SJSA1 (cell line): ENCODE data around the gene PIK3R1. TPM values are rescaled to one million over a fixed set of nuclear protein-coding genes. Genes with fewer than 3 reads are reported as not detected.

Source experiments
- DNase-seq, 2 experiments: peaks; one replicate each; pipeline ENCODE4 v3.0.0-alpha.2; 2015 to 2020; ENCODE audit warnings: low spot score in 2 of 2, low read depth in 1 of 2
- H3K27ac ChIP-seq: fragments of 250-450 bp; sonication (Bioruptor Pico); 2 replicates; pipeline ENCODE4 v1.5.1; 2020; ENCODE audit warnings: mild to moderate bottlenecking, moderate library complexity
- H3K27me3 ChIP-seq: fragments of 250-450 bp; sonication (Bioruptor Pico); replicated peaks from 2 replicates; pipeline ENCODE4 v1.5.1; 2020; ENCODE audit warnings: mild to moderate bottlenecking, moderate library complexity
- H3K36me3 ChIP-seq: fragments of 250-450 bp; sonication (Bioruptor Pico); 2 replicates; pipeline ENCODE4 v1.5.1; 2020; ENCODE audit warnings: mild to moderate bottlenecking
- H3K4me1 ChIP-seq: fragments of 250-450 bp; sonication (Bioruptor Pico); replicated peaks from 2 replicates; pipeline ENCODE4 v1.6.1; 2021; ENCODE audit warnings: mild to moderate bottlenecking
- H3K4me3 ChIP-seq: fragments of 250-450 bp; sonication (Bioruptor Pico); 2 replicates; pipeline ENCODE4 v1.5.1; 2020; ENCODE audit warnings: mild to moderate bottlenecking
- H3K9me3 ChIP-seq: fragments of 250-450 bp; sonication (Bioruptor Pico); replicated peaks from 2 replicates; pipeline ENCODE4 v1.5.1; 2020; ENCODE audit warnings: mild to moderate bottlenecking
- total RNA-seq: library from RNA; depleted of rRNA; stranded (reverse); fragments of >200 nt; shearing (Covaris generic); gene quantifications from 2 replicates; pipeline ENCODE4 v1.2.3, GENCODE V29; 2014

Gene PIK3R1
- total RNA-seq, 1 experiment from 2014 or later, result 12.1 TPM

- peaks cover 2% of the 10 kb centered on the region; the same call in 1 of the 2 replicates for H3K36me3 ChIP-seq
- H3K27me3 ChIP-seq, result no peaks in the 10 kb centered on the region
- H3K27ac ChIP-seq, result no peak overlapping the region
- H3K4me1 ChIP-seq, result peaks cover 18% of the 10 kb centered on the region
- no peak for DNase-seq
- H3K9me3 ChIP-seq, result no peaks in the 10 kb centered on the region
- no peak overlapping the region for H3K4me3 ChIP-seq
Measured at GRCh38 chr5:68254810-68255209, 39.3 kb downstream of the PIK3R1 start.

GRCh38 chr5:68255305-68256120, 40.0 kb downstream of the PIK3R1 start:
- Histone ChIP-seq H3K4me3 (no peak overlapping the region), H3K27ac (no peak overlapping the region), H3K36me3 (peaks cover 2% of the 10 kb centered on the region; the same call in 1 of the 2 replicates), H3K27me3 (no peaks in the 10 kb centered on the region), H3K9me3 (no peaks in the 10 kb centered on the region), H3K4me1 (peaks cover 13% of the 10 kb centered on the region)
- DNase-seq, result no peak

DNA sequence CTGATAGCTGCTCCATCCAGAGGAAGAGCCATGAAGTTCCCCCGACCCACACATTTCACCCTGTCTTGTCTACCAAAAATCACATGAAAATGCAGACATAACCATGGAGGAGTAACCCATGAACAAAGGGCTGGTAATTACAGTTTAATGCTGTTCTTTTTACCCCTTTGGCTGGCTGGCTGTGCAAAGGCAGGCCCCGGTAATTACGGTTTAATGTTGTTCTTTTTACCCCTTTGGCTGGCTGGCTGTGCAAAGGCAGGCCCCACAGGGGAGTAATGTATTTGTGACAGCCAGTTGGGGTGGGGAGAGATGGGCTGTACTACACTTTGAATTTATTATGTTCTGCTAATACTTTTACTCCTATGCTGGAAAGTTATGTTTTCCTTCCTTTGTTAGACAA, 41.7 kb downstream of the PIK3R1 start:
- Histone ChIP-seq H3K27ac (no peak overlapping the region), H3K27me3 (no peaks in the 10 kb centered on the region), H3K4me1 (no peaks in the 10 kb centered on the region), H3K9me3 (no peaks in the 10 kb centered on the region), H3K4me3 (no peak overlapping the region), H3K36me3 (peaks cover 2% of the 10 kb centered on the region; the same call in 1 of the 2 replicates)
- DNase-seq, result no peak

DNA sequence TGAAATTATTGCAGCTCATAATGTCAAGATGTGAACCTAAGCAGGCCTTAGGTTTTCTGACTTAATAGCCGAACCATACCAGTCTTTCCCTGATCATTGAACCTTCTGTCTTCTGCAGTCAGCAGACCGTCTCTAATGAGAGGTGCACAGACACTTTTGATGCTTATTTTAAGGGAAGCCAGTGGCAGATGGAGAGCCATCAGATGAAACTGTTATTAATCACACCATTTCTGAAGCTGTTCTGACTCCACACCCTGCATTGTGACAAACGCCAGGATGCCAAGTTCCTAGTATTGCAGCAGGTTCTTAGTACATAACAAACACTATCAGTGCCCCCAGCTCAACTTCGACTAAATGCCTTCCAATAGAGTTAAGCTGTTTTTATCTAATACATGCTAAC, 43.0 kb downstream of the PIK3R1 start:
- H3K27me3 ChIP-seq, result no peaks in the 10 kb centered on the region

DNA sequence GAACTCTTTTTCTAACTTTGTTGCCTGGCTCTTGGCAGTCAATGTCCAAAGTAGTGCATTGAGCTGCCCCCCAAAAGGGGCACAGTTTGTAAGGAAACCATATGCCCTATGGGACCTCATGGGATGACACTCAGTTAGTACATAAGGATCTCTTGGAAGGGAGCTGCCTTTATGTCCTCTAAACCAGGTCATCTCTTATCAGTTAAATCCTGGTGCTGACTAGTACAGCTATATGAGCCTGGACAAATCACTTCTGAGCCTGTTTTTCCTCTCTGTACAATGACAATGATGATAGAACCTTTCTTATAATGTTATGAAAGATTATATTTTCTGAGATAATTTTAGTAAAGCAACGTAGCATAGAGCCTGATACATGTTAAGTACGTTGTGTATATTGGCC, 44.1 kb downstream of the PIK3R1 start:
- Histone ChIP-seq H3K27me3 (no peaks in the 10 kb centered on the region), H3K4me3 (no peak overlapping the region), H3K4me1 (no peaks in the 10 kb centered on the region), H3K36me3 (no peaks in the 10 kb centered on the region; the same call in 1 of the 2 replicates), H3K9me3 (no peaks in the 10 kb centered on the region), H3K27ac (no peak overlapping the region)
- DNase-seq, result no peak

More for the DNA sequence above, 43.0 kb downstream of the PIK3R1 start:
- Histone ChIP-seq H3K4me3 (no peak overlapping the region), H3K36me3 (peaks cover 2% of the 10 kb centered on the region; the same call in 1 of the 2 replicates), H3K4me1 (no peaks in the 10 kb centered on the region), H3K27ac (no peak overlapping the region), H3K9me3 (no peaks in the 10 kb centered on the region)
- no peak for DNase-seq

DNA sequence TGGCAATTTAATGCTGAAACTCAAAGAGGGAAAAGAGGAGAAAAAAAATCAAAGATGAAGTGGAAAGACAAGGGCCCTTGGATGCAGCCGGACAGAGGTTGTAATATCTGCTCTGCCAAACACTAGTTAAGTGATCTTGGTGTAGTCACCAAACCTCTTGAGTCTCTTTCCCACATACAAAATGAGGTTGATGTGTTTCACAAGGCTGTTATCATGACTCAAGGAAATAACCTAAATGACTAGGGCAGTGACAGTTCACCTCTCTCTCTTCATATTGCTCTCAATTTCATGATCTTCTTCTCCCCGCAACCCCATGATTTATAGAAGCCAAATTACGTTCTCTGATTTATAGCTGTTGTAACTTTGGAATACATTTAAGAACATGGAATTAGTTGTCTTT, 44.9 kb downstream of the PIK3R1 start:
- Histone ChIP-seq H3K9me3 (no peaks in the 10 kb centered on the region), H3K4me3 (no peak overlapping the region), H3K36me3 (no peaks in the 10 kb centered on the region; the same call in 1 of the 2 replicates), H3K27me3 (no peaks in the 10 kb centered on the region), H3K4me1 (no peaks in the 10 kb centered on the region), H3K27ac (no peak overlapping the region)
- no peak for DNase-seq

DNA sequence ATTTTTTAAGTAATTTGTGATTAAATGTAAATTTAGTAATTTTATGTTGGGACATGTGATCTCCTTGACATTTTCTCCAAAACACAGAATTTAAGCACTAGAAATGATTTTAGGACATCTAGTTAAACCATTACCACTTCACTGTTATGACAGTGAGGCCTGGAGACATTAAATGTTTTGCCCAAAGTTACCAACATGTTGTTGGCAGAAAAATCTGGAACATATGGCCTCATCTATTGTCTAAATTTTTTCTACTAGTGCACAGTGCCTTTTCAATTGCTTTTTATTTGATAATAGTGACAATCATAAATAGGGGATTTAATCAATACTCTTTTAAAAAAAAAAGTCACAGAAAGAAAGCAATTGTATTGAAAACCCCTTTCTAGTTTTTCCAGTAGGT, 45.6 kb downstream of the PIK3R1 start:
- no peaks in the 10 kb centered on the region for H3K4me1 ChIP-seq
- DNase-seq, result no peak
- no peak overlapping the region for H3K4me3 ChIP-seq
- H3K27me3 ChIP-seq, result no peaks in the 10 kb centered on the region
- no peak overlapping the region for H3K27ac ChIP-seq
- H3K9me3 ChIP-seq, result no peaks in the 10 kb centered on the region
- H3K36me3 ChIP-seq, result no peaks in the 10 kb centered on the region; the same call in 1 of the 2 replicates

GRCh38 chr5:68261569-68262065, 46.1 kb downstream of the PIK3R1 start:
- H3K9me3 ChIP-seq, result no peaks in the 10 kb centered on the region
- no peak overlapping the region for H3K27ac ChIP-seq
- no peak for DNase-seq
- no peaks in the 10 kb centered on the region for H3K4me1 ChIP-seq
- H3K27me3 ChIP-seq, result no peaks in the 10 kb centered on the region
- H3K36me3 ChIP-seq, result no peaks in the 10 kb centered on the region; the same call in 1 of the 2 replicates
- H3K4me3 ChIP-seq, result no peak overlapping the region

DNA sequence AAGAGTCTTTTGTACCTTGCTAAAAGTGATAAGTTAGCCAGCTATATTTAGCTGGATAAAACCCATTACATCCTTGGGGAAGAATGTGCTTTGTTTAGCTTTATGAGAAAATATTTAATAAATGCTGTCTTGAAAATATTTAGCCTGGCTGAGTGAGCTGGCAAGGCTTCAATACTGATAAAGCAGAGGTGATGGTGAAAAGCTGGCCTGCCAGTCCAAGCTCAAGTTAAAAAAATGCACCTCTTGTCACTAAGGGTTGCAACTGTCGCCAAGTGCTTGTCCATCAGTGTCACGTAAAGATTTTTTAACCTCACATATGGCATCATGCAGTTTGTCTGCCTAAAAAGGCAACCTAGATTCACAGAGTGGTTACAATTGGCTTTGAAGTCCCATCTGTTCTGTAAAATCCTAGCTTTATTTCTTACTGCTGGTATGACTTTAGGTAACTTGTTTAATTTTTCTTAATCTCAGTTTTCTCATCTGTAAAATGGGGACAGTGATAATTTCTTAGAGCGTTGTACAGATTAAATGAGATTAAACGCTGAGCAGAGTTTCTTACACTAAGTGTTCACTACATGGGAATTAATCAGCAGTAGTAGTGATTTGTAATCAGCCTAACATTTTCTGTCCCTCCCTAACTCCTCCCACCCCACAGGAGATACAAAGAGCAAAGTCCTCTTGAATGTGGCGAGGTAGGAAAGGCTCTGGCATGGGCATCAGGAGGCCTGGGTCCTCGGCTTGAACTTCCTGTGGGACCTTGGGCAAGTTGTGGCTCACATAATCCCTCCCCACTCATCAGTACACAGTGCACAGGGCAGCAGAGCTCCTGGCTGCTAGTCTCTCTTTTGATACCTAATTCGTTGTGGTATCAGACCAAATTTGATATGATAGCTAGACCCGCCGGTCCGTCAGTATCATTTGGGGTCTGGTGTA, 48.7 kb downstream of the PIK3R1 start:
- no peak overlapping the region for H3K4me3 ChIP-seq
- H3K36me3 ChIP-seq, result no peaks in the 10 kb centered on the region; the same call in 1 of the 2 replicates
- no peak overlapping the region for H3K27ac ChIP-seq
- H3K9me3 ChIP-seq, result no peaks in the 10 kb centered on the region
- no peaks in the 10 kb centered on the region for H3K4me1 ChIP-seq
- no peaks in the 10 kb centered on the region for H3K27me3 ChIP-seq
- no peak for DNase-seq

- no peaks in the 10 kb centered on the region for H3K36me3 ChIP-seq
- H3K27me3 ChIP-seq, result no peaks in the 10 kb centered on the region
- no peaks in the 10 kb centered on the region for H3K9me3 ChIP-seq
- H3K27ac ChIP-seq, result no peak overlapping the region
- no peak overlapping the region for H3K4me3 ChIP-seq
- DNase-seq, result no peak
- H3K4me1 ChIP-seq, result no peaks in the 10 kb centered on the region
Measured at GRCh38 chr5:68265347-68265746, 49.8 kb downstream of the PIK3R1 start.

DNA sequence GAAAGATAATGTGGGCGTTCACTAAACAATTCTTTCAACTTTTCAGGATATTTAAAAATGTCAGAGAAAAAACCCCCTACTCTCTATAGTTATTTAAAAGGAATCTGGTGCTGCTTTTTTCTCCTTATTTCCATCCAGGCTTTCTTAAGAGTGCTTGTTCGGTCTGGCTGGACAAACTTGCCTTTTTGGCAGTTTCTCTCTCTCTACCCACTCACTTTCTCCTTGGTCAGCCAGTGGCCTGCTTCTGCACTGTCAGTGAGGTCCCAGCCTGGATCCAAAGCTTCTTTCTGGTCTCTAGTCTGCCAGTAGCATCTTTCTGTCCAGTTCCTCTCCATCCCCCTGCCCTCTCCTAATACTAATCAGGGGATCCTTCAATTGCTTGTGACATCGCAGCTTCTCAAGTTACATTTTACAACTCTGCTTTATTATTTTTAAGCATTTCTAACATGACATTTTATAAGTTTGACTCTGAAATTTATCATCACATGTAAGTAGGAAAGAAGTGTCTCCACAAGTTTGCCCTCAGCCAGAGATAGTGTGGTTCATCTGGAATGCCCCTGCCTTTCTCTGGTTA, 50.4 kb downstream of the PIK3R1 start:
- Histone ChIP-seq H3K4me1 (no peaks in the 10 kb centered on the region), H3K36me3 (no peaks in the 10 kb centered on the region), H3K27me3 (no peaks in the 10 kb centered on the region), H3K4me3 (no peak overlapping the region), H3K9me3 (no peaks in the 10 kb centered on the region), H3K27ac (no peak overlapping the region)
- DNase-seq, result no peak

GRCh38 chr5:68266457-68266856, 50.9 kb downstream of the PIK3R1 start:
- no peak for DNase-seq
- Histone ChIP-seq H3K4me3 (no peak overlapping the region), H3K9me3 (no peaks in the 10 kb centered on the region)

DNA sequence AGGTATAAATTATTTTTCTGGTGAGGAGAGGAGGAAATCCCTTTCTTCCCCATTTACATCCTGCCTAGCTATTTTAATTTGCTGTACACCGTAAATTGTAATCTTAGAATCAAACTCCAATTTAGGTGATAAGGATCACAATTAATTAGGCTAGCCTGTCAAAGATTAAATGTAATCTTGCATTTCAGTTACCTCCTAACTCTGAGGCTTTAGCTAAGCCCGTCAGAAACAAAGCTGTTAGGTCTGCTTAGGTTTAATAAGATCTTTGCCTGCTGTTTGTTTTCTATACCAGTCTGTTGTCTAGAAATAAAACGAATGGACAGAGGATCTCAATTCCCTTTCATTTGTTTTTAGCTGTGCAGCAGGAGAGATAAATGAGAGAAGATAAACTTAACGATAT, 51.5 kb downstream of the PIK3R1 start:
- no peaks in the 10 kb centered on the region for H3K4me1 ChIP-seq
- no peaks in the 10 kb centered on the region for H3K36me3 ChIP-seq
- DNase-seq, result no peak
- no peaks in the 10 kb centered on the region for H3K9me3 ChIP-seq
- no peak overlapping the region for H3K27ac ChIP-seq
- no peak overlapping the region for H3K4me3 ChIP-seq
- no peaks in the 10 kb centered on the region for H3K27me3 ChIP-seq

More at GRCh38 chr5:68266457-68266856, 50.9 kb downstream of the PIK3R1 start:
- Histone ChIP-seq H3K36me3 (no peaks in the 10 kb centered on the region), H3K27me3 (no peaks in the 10 kb centered on the region), H3K4me1 (no peaks in the 10 kb centered on the region), H3K27ac (no peak overlapping the region)
